GM21381 (cell line): ENCODE results near the gene SDR9C7.
"Not testable (repeated sequence)": the region's sequence is repeated elsewhere in the genome, so short reads cannot be mapped to it uniquely, and the experiment has no call there.

Source experiments
- ATAC-seq: cut with Tn5 transposase; IDR thresholded peaks from one replicate; pipeline ENCODE4 v1.9.1; 2021; ENCODE audit warnings: mild to moderate bottlenecking, moderate library complexity; ENCODE audit not compliant: unreplicated experiment

SDR9C7 gene

DNA sequence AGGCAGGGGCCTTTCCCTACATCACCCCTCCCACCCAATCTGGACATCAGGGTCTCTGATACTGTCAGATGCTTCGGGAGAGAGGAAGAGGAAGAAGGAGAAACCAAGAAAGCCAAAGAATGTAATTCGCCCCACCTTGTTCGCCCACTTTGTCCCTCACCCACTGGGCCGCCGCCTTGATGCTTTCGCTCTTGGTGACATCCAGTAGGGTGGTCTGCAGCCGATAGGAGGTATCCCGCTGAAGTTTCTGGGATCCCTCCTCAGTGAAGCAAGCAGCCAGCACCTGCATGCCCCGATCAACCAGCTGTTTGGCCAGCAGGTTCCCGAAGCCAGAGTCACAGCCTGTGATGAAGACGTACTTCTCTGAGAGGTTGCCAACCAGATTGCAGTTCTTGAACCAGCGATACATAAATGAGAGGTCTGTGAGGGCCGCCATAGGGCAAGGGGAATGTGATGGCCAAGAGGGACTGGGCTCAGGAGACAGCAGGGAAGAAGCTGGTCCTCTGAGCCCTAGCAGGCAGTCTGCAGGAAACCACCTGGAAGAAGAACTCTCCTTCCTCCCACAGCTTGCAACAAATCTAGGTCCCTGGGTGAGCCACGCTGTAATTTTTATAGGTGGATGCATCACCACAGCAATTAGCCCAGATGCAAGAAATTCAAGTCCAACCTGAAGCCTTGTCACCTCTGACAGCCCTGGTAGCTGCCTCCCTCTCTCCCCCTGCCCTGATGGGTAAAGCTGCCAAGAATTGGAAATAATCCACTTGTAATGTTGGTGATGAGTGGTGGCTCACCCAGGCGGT lies at the start of gene SDR9C7:
SDR9C7 (minus strand) TSS at position 583 of the 800 bp plus-strand sequence; CDS start at position 436, 147 bp downstream.
- ATAC-seq = no peak

GRCh38 chr12:56983386-56983785 lies 49.2 kb upstream of the SDR9C7 start:
- ATAC-seq = no peak

GRCh38 chr12:56982578-56983236 lies 48.5 kb upstream of the SDR9C7 start:
- ATAC-seq = not testable (repeated sequence)

DNA sequence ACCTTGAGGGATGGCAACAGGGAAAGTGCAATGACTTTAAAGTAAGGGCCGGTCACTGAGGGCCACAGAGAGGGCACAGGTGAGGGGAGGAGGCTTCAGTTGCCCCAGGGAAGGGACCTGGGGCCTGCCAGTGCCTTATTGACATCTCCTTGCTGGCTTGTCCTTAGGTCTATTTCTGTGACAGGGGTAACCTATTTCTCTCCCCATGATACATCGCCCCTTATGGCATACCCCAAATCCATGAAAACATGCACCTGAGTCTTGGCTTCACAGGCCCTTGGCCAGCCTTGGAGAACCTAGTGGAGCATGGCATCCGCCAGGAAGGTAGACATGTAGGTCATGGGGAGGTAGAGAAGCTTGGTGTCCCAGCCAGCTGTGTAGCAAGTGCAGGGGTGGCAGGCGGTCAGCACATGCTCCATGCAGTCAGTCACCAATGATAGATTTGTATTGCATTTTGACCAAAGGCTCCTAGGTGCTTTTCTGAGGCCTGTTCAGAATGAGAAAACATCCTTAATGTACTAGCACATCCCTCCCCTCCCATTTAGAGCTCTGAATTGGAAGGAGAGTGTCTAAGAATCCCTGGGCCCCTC lies 46.8 kb upstream of the SDR9C7 start:
- no peak for ATAC-seq

DNA sequence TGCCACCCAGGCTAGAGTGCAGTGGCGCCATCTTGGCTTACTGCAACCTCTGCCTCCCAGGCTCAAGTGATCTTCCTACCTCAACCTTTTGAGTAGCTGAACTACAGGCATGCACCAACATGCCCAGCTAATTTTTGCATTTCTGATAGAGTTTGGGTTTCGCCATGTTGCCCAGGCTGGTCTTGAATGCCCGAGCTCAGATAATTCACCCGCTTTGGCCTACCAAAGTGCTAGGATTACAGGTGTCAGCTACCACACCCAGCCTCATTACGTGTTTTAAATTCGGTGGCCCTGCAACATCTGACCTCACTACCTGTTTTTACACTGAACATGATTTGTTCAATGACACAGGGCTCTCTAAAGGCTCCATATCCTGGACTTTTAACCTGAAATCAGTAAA lies 46.1 kb upstream of the SDR9C7 start:
- ATAC-seq = no peak

DNA sequence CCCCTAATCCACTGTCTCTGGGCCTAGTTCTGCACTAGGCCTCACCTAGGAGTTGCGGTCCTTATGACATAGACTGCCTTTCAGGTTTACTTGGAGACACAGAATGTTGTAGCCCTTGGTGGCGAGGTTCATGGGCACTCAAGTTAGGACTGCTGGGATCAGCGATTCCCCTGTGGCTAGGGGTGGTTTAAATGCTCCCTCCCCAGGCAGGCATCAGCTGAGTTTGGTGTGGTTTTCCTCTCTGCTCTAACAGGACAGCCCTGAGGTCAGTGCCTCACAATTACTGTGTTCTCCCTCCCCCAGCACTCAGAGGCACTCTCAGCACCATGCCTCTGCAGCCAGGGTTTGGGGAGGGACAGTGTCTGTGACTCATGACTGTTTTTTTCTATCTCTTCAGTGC lies 45.4 kb upstream of the SDR9C7 start:
- no peak for ATAC-seq

GRCh38 chr12:56978397-56979138 lies 44.4 kb upstream of the SDR9C7 start:
- ATAC-seq = no peak

GRCh38 chr12:56977361-56977760 lies 43.2 kb upstream of the SDR9C7 start:
- not testable (repeated sequence) for ATAC-seq

DNA sequence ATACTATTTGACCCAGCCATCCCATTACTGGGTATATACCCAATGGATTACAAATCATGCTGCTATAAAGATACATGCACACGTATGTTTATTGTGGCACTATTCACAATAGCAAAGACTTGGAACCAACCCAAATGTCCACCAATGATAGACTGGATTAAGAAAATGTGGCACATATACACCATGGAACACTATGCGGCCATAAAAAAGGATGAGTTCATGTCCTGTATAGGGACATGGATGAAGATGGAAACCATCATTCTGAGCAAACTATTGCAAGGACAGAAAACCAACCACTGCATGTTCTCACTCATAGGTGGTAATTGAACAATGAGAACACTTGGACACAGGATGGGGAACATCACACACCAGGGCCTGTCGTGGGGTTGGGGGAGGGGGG lies 40.0 kb upstream of the SDR9C7 start:
- ATAC-seq = not testable (repeated sequence)

- ATAC-seq = not testable (repeated sequence)
Measured at GRCh38 chr12:56968910-56969309, 34.7 kb upstream of the SDR9C7 start.

DNA sequence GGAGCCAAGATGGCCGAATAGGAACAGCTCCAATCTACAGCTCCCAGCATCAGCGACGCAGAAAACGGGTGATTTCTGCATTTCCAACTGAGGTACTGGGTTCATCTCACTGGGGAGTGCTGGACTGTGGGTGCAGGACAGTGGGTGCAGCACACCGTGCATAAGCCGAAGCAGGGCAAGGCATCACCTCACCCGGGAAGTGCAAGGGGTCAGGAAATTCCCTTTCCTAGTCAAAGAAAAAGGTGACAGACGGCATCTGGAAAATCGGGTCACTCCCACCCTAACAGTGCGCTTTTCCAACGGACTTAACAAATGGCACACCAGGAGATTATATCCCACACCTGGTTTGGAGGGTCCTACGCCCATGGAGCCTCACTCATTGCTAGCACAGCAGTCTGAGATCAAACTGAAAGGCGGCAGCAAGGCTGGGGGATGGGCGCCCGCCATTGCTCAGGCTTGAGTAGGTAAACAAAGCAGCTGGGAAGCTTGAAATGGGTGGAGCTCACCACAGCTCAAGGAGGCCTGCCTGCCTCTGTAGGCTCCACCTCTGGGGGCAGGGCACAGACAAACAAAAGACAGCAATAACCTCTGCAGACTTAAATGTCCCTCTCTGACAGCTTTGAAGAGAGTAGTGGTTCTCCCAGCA lies 31.9 kb upstream of the SDR9C7 start:
- not testable (repeated sequence) for ATAC-seq

DNA sequence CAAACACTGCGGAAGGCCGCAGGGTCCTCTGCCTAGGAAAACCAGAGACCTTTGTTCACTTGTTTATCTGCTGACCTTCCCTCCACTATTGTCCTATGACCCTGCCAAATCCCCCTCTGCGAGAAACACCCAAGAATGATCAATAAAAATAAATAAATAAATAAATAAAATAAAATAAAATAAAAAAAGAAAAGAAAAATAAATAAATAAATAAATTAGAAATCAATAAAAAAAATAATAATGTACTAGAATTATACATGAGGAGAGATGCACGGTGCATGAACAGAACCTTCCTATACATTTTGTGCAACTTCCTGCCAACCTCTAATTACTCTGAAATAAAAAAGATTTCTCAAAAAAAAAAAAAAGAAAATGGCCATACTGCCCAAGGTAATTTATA lies 30.9 kb upstream of the SDR9C7 start:
- not testable (repeated sequence) for ATAC-seq

DNA sequence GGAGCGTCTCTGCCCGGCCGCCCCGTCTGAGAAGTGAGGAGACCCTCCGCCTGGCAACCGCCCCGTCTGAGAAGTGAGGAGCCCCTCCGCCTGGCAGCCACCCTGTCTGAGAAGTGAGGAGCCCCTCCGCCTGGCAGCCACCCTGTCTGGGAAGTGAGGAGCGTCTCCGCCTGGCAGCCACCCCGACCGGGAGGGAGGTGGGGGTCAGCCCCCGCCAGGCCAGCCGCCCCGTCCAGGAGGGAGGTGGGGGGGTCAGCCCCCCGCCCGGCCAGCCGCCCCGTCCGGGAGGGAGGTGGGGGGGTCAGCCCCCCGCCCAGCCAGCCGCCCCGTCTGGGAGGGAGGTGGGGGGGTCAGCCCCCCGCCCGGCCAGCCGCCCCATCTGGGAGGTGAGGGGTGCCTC lies 29.3 kb upstream of the SDR9C7 start:
- not testable (repeated sequence) for ATAC-seq

GRCh38 chr12:56962247-56962646 lies 28.0 kb upstream of the SDR9C7 start:
- ATAC-seq = not testable (repeated sequence)

GRCh38 chr12:56958422-56958821 lies 24.2 kb upstream of the SDR9C7 start:
- ATAC-seq = no peak

DNA sequence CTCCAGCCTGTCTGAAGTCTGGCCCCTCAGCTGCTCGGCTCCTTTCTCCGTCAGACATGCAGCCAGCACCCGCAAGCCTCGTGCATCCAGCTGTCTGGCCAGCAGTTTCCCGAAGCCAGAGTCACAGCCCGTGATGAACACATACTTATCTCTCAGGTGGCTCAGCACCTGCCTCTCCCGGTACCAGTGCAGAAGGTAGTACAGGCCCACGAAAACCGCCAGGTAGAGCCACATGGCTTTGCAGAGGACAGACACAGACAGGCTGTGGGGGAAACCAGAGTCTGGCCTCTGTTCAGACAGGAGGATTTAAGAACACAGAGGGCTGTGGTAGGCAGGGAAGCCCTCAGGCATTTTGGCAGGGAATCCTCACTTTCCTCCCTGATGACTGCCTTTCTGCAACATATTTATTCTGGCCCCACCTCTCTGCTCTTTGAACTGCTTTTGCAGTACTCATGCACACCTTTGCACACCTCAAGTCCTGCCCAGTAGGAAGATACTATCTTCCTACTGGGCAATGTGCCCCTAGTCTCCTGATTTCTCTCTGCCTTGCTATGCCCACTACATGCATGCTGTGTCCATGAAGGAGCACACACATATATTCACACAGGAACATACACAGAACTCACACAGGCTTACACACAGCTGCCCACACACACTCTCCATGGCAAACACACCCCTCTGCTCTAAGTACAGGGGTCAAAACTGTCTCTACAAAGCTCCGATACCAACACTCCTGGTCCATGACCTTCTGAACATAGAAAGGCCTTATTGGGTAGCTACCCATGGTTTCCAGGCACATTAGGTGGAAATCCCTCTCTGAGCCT lies 23.2 kb upstream of the SDR9C7 start, which contains the start of gene RDH16:
RDH16 (minus strand) TSS at position 380 of the 824 bp plus-strand sequence; CDS start at position 234, 146 bp downstream.
- ATAC-seq = no peak

- ATAC-seq = no peak
Measured at GRCh38 chr12:56955631-56956256, 21.5 kb upstream of the SDR9C7 start.

DNA sequence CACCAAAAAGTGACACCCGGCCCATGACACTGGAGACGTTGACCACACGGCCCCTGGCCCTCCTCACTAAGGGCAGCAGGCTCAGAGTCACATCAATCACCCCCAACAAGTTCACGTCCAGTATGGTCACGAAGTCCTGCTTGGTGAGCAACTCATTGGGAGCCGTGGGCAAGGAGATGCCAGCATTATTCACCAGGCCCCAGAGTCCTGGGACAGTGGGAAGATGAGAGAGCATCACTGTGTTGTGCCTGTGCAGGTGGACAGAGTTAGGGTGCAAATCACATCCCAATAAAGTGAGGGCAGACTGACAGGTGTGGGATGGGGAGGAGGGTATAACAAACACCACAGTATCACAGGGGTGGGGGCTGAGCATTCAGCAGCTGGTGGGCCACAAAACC lies 20.7 kb upstream of the SDR9C7 start:
- ATAC-seq = no peak
